Panc1 (cell line): ENCODE data around the gene FAR2.

Experiments
- CTCF ChIP-seq: fragments of 450-650 bp; IDR thresholded peaks from 2 replicates; pipeline ENCODE4 v1.5.1; 2017; ENCODE audit warnings: mild to moderate bottlenecking
- SIN3A ChIP-seq: IDR thresholded peaks from 2 replicates; pipeline ENCODE4 v1.6.1; 2012; ENCODE audit warnings: low read depth, mild to moderate bottlenecking, low read length, moderate library complexity, borderline replicate concordance; ENCODE audit not compliant: insufficient read depth

GRCh38 chr12:29208936-29209701, 60.0 kb downstream of the FAR2 start:
- TF ChIP-seq CTCF (no peak), SIN3A (no peak)
